GM19397 (cell line): ENCODE results near the gene TSPAN5.

Source experiments
- ATAC-seq: cut with Tn5 transposase; IDR thresholded peaks from one replicate; pipeline ENCODE4 v1.9.1; 2021; ENCODE audit warnings: mild to moderate bottlenecking, moderate library complexity; ENCODE audit not compliant: unreplicated experiment

Gene TSPAN5

DNA sequence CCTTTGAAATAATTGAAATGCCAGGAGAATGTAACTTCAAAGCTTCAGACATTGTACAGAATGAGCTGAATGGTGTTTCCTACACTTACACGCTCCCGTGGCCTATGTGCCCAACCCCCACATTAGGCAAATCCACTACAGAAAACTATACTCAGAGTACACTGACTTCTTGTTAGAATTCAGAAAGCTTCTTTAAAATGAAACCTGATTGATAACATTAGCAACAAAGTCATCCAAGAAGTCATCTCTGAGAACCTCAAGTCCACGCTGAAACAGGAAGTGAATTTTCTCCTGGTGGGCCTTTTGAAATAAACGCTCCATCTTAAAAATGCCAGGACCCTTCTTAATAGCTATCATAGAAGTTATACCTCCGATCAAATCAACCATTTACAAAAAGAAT, 136.3 kb downstream of the TSPAN5 start:
- ATAC-seq, result no peak

DNA sequence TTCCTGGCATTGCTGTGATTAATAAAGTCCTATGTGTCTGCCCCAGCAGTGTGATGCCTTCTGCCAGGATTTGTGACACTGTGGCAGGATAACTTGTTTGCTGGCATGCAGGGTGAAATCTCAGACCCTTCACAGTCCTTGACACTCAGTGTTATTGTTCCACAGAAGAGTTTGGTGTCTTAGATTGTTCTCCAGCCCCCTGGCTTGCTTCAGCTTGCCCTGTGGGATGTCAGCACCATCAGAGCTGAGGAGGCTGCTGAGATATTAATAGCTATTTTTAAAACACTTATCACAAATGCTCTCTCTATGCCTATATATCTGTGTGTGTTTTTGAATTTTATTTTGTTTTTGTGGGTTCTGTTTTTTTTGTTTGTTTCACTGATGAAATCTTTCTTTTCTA, 136.9 kb downstream of the TSPAN5 start:
- no peak for ATAC-seq

DNA sequence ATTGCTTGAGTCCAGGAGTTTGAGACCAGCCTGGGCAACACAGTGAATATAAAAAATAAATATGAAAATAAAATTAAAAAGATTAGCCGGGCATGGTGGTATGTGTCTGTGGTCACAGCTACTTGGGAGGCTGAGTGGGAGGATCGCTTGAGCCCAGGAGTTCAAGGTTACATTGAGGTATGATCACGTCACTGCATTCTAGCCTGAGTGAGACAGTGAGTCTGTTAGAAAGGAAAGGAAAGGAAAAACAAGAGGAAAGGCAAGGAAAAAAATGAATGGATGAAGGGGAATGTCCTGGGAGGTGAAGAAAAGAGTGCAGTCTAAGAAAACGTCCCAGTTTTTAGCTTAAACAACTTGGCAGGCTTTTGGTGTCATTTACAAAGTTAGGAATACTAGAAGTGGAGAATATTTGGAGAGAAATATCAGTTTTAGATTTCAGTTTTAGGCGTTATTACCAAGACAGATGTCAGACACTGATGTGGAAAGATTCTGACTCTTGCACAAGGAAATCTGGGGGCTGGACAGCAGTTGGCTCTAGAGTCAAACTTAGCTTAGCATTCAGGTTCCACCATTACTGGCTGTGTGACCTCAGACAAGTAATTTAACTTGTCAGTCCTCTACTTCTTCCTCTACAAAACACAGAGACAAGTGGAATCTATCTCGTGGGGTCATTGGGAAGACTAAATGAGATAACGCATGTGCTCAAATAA, 139.0 kb downstream of the TSPAN5 start:
- no peak for ATAC-seq

DNA sequence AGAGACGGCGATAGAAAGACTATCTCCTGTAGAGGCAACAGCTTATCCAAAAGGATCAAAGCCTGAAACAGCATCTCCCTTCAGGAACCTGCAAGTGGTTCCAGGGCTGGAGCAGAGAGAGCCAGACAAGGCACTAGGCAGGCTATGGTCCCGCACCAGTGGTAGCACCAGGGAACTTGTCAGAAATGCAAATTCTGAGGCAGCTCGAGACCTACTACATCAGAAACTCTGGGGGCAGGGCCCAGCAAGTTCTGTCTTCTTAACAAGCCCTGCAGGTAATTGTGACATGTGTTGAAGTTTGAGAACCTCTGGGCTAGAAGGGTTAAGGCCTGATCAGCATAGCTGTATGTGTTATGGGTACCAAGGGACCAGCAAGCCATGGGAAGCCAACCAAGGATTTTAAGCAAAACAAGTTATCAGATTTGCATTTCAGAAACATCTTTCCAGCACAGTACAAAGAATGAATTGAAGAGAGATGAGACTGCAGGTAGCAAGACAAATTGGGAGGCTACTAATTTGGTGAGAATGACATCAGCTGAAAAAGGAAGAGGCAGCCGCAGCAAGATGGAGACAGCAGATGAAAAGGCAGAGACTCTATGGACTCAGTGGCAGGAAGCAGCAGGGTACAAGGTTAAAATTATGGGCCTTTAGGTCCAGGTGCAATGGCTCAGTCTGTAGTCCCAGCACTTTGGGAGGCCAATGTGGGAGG, 139.7 kb downstream of the TSPAN5 start:
- ATAC-seq, result peak; percentile 96

DNA sequence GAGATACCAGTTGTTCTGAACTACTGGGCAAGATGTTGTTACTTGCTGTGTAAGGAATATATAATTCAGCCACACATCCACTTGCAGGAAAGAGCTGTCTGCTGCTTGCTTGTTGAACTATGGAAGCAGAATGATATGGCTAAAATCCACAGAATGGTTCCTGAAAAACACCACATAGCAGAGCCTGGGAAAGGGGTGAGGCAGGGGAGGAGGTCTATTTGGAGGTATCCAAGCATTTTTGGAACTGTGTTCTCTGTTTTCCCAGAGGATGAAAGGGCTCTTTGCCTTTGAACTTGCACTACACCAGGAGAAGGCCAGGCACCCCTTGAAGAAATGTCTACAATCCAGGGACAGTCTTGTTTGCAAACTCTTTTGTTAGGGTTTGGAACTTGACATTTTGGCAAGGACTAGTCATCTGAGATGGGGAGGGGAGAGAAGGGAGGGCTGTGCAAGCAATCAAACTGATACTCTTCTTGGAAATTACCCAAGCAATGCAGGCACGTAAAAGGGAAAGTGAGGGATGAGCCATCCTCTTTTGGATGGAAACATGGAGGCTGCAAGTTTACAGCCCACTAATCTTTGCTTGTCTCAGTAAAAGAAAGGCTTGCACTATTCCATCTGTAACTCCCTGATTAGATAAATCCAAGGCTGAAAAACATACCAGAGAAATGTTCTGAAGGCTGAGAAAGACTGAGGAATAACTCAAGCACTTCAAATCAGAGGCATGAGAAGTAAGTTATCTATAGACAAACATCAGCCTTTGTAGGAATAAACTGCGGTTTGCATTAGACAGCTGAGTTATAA, 141.0 kb downstream of the TSPAN5 start:
- no peak for ATAC-seq

DNA sequence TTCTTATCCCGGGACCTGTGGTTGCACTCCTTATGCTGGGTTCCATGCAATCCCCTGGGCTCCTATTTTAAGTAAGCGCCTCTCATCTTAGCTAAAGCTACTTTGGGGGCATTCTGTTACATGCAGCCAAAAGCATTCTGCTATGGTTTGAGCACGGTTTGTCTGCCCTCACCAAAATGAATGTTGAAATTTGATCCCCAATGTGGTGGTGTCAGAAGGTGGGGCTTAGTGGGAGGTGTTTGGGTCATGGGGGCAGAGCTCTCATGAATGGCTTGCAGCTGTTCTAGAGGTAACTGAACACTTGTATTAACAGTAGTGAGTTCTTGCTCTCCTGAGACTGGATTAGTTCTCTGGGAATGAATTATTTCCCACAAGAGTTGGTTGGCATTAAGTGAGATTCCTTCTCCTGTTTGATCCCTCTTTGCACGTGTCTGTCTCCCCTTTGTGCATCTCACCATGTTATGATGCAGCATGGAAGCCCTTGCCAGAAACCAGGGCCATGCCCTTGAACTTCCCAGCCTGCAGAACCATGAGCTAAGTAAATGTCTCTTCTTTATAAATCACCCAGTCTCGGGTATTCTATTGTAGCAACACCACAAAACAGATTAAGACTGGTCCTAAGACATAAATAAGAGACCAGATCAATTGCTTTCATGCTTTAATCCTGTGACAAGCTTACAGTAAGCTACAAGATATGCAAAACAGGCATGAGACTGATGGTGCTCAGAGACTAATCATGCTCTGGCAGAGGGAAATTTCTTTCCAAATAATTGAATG, 141.8 kb downstream of the TSPAN5 start:
- no peak for ATAC-seq

DNA sequence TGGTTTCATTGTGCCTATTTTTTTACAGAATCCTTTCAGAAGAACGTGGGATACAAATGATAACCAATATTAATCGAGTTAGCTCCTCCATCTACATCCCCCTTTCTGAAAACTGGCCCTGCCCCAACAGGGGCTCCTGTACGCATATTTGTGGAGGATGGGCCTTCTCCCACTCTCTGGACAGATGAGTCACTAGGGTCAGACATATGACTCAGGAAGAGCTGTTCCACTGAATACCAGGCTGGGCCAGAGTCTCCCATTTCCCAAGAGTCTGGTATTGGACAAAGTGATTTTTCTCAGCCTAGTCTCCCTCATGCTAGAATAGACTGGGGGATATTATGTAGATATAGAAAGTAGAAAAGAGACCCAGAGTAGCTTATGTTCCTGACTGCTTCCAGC, 142.4 kb downstream of the TSPAN5 start:
- no peak for ATAC-seq

GRCh38 chr4:98515470-98515809, 143.0 kb downstream of the TSPAN5 start:
- ATAC-seq, result no peak

DNA sequence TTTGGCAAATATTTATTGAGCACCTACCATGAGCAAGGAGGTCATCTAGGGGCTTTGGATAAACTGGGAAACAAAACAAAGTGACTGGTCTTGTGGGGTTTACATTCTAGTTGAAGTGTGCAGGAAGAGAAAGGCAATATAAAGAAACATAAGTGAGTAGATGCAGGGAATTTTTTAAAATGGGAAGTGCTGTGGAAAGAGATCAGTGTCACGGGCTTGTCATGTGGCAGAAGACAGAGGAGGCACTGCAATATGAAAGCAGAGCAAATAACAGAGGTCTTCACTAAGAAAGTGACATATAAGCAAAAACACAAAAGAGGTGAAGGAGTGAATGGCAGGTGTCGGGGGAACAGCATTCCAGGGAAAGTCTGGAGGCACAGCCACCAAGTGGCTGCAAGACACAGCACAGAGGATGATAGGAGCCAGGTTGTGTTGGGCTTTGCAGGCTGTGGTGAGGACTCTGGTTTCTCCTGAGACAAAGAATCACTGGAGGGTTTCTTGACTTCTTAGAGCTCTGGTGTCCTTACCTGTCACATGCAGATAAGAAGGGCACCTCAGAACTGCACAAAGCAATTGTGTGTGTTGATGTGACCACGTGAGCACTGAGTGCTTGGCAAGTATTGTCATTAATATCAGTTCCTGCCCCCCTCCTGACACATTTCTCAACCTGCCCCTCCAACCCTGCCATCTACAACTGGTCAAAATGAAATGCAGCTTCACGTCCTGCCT, 143.5 kb downstream of the TSPAN5 start:
- ATAC-seq, result no peak

DNA sequence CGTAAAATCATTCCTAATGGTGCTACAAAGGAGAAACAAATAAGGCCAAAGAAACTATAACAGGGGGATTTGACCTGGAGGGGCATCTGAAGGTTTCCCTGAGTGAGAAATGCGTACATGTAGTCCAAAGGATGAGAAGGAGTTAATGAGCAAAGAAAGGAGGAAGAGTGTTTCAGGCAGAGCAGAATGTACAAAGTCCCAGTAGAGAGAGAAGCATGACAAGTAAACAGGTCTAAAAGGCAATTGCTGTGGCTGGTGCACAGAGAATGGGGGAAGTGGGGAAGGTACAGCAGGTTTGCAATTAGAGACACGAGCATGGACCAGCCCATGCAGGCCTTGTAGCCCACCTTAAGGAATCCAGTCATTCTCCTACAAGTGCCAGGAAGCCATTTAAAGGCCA, 145.5 kb downstream of the TSPAN5 start:
- no peak for ATAC-seq

- ATAC-seq, result no peak
These were observed 147.5 kb downstream of the TSPAN5 start for GRCh38 chr4:98510757-98511517.

DNA sequence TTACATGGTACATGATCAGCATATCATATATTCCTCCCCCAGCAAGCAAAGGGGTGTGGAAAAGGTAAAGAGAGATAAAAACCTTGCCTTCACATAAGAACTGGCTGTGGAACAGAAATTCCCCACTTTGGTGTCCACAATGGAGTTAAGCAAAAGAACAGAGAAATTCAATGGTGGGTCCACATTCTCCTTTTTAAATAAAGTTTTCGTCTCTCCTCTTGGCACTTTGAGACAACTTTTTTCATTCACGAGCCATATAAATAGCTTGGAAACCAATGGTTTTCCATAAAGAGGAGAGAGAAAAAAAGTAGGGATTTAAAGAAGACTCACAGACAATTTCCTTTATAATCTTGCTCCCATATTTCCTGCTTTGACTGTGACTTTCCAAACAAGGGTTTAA, 148.1 kb downstream of the TSPAN5 start:
- ATAC-seq, result no peak

GRCh38 chr4:98509721-98510120, 148.7 kb downstream of the TSPAN5 start:
- no peak for ATAC-seq

DNA sequence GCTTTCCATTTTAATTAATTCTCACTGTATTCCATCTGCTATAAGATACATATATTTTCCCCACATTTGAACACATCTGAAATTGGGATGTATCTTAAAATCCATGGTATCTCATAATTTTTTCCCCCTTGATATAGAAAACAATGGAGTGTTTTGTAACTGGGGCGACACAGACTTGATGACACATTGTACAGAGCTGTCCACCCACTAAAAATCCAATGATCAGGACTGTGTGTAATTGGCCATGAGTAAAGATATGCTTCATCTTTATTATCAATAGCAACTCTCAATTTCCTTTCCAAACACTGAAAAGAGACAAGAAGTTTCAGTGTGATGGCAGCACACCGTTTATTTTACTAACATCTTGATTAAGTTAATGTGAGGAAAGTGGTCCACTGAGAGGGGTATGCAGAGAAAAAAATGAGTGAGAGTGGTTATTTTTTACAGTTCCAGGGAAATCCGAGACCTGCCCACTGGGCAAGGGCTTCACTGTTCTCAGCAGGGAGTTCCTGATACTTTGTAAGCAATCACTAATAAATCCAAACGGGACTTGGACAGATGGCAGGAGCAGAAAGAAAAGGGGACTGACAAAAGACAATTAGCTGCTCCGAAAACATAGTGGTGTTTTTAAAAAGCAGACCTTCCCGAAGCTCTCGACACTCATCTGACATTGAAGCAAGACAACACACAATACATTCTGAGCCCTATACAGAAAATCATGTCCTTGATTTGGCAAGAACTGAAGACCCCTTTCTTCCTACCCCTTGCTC, 149.4 kb downstream of the TSPAN5 start:
- no peak for ATAC-seq

DNA sequence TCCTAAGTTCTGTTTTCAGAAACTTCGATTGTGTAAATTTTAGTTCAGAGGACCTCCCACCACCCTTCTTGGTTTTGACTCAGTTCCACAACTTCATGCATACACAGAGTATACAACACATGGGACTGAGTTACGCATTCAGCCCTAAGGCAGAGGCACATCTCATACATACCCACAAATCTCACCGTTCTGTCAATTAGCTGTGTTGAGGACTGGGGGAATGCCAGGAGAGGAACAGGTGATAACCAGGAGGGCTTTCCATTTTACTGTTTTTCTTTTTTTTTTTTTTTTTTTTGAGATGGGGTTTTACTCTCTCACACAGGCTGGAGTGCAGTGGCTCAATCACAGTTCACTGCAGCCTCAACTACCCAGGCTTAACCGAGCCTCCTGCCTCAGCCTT, 150.2 kb downstream of the TSPAN5 start:
- ATAC-seq, result no peak

GRCh38 chr4:98507299-98507698, 151.1 kb downstream of the TSPAN5 start:
- no peak for ATAC-seq

DNA sequence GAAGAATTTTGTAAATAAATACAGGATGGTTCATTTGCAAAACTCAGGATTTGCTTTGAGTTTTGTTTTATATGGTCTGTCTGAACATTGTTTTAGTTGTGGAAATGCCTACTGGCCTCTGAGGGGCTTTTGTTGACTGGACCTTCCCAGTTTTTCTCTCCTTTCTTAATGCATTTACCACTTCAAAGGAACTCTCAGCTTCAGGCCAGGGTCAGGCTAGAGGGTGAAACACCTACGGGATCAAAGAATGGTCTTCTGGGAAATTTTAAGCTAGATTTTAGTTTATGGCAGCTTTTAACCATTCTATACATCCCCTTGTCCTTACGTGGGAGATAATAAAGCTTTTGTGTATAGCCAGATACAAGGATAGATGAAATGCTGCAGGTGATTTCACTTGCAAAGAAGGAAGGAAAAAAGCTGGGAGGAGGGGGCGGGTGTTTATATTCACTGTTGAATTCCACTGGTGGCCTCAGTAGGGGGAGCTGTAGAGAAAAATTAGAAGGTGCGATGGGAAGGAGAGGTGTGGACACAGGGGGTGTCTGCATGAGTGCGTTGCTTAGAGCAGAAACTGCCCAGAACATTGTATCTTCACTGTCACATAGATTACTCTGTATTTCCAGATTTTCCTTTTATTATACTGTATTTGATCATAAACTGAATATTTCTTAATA, 151.8 kb downstream of the TSPAN5 start:
- ATAC-seq, result no peak

DNA sequence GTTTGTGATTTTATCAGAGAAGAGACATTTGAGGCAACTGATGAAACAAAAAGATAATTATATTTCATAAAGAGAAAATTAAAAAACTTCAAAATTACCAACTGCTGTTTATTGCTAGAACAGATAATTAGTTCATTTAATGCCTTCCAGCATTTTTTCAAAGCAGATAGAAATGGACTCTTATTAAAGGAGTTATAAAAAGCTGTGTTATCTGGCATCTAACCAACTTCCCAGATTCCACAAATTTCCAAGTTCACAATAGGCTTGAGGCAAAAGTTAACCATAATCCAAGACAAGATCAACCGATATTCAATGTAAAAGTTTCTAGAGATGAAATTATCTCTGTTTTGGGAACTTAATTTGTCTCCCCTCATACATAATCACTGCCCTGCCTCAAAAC, 152.4 kb downstream of the TSPAN5 start:
- ATAC-seq, result no peak

DNA sequence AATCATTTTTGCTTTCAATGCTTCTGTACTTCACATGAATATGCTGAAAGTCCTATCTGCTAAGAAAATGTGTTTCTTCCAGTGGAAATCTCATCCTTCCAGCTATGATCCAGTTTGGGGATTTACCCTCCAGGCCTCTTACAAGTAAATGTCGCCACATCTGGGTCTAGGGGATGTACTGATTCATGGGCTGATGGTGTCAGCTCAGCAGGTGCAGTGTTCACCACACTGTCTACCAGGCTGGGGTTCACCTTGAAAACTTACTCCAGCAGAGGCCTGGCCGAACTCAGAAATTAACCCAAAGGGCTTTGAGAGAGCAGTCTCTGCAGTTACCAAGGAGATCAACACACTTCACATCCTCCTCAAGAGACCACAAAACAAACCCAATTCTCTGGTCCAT, 154.3 kb downstream of the TSPAN5 start:
- no peak for ATAC-seq
